Aorta (tissue), 5 donors: Measurements from ENCODE around the gene USP37. TPM values are rescaled to one million over a fixed set of nuclear protein-coding genes. Genes with fewer than 3 reads are reported as not detected.

Experiments
- ATAC-seq: fragments of 200-7000 bp; cut with Tn5 transposase; one replicate; pipeline ENCODE4 v1.9.1; 2022; ENCODE audit warnings: moderate library complexity; ENCODE audit not compliant: low FRiP score
- DNase-seq, 2 donors: peaks; one replicate each; pipeline ENCODE4 v3.0.0-alpha.2; 2020
- H3K27ac ChIP-seq, 2 donors: one replicate each; pipeline ENCODE4 v1.5.1; 2013; ENCODE audit warnings: low read length in 2 of 2, mild to moderate bottlenecking in 2 of 2, moderate library complexity in 2 of 2, control low read depth in 1 of 2, inconsistent platforms in 1 of 2, low read depth in 1 of 2
- H3K27me3 ChIP-seq, 2 donors: one replicate each; pipeline ENCODE4 v1.6.1; 2013; ENCODE audit warnings: control low read depth in 1 of 2, low read length in 1 of 2, mild to moderate bottlenecking in 1 of 2, moderate library complexity in 1 of 2; ENCODE audit not compliant: insufficient read depth in 2 of 2, control insufficient read depth in 1 of 2
- H3K36me3 ChIP-seq, 2 donors: one replicate each; pipeline ENCODE4 v1.6.1; 2013; ENCODE audit warnings: control low read depth in 1 of 2, low read length in 1 of 2, mild to moderate bottlenecking in 1 of 2; ENCODE audit not compliant: insufficient read depth in 2 of 2, control insufficient read depth in 1 of 2
- H3K4me1 ChIP-seq, 2 donors: one replicate each; pipeline ENCODE4 v1.6.1; 2013; ENCODE audit warnings: low read length in 2 of 2, control low read depth in 1 of 2, mild to moderate bottlenecking in 1 of 2, moderate library complexity in 1 of 2; ENCODE audit not compliant: insufficient read depth in 2 of 2, control insufficient read depth in 1 of 2
- H3K4me3 ChIP-seq, 2 donors: one replicate each; pipeline ENCODE4 v1.5.1; 2013; ENCODE audit warnings: low read length in 2 of 2, control low read depth in 1 of 2, mild to moderate bottlenecking in 1 of 2
- H3K9me3 ChIP-seq: one replicate; pipeline ENCODE4 v1.6.1; 2013; ENCODE audit warnings: mild to moderate bottlenecking, low read length; ENCODE audit not compliant: control insufficient read depth
- WGBS, 2 donors: extraction: QIAGEN DNeasy Blood & Tissue Kit; methylation state at CpG; one replicate each; pipeline ENCODE4 v1.1.7; 2013; 5-methylcytosine and 5-hydroxymethylcytosine counted together
- intact Hi-C, 2 donors: fragments of 100-400 bp; cut with DNase I; formaldehyde crosslinking; loops; one replicate each; pipeline versions ENCODE4 v1.14.2 to v1.15.0; 2022
- polyA plus RNA-seq, 2 donors: library from polyadenylated mRNA; stranded (reverse); fragments of 200-250 nt; gene quantifications; one replicate each; pipeline ENCODE4 v1.2.3, GENCODE V29; 2013
- total RNA-seq, 2 donors: library from RNA; stranded (reverse); fragmentation: NEBNext Ultra II Directional; extraction: Animal tissue kit (Norgen Biotek cat#: 25700); gene quantifications; one replicate each; pipeline ENCODE4 v1.2.1, GENCODE V29; 2021
- donor health status: healthy with polysubstance abuse.
- donor health status: Bipolar disorder and iron deficiency.
- donor health status: DM: no; HTN: no; CAD: no.
- donor health status: DM: no; HTN: no; CAD: no.
- donor health status: DM: yes; HTN: yes; CAD: no.

The USP37 gene
- total and polyA plus RNA-seq, 4 donors, result 1.5 to 22.2 (median 7.8) TPM

DNA sequence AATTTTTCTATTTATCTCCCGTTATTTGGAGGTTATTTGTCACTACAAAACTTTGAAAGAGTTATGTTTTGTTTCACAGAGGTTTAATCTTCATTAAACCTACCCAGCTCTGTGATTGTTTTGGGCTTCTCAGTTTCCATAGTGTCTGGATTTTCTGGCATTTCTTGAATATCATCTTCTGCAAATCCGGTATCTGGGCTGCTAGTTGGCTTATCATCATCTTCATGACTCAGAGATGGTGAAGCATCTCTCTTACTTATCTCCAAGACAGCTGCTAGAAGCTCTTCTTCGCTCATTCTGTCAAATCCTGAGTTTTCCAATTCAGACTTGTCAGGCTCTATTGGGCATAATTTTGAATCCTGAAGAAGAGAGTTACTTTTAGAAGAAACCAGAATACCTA, 93.6 kb downstream of the USP37 start:
- no peaks in the 10 kb centered on the region for H3K9me3 ChIP-seq
- H3K27ac ChIP-seq, result no peak overlapping the region
- H3K4me3 ChIP-seq, result no peak overlapping the region
- ATAC-seq (no peak), DNase-seq (no peak)
- intact Hi-C loops, result no loop called here
- no peaks in the 10 kb centered on the region for H3K27me3 ChIP-seq
- H3K4me1 ChIP-seq, result no peaks in the 10 kb centered on the region
- WGBS, 2 donors, result 89 to 90% methylated on average over 3 of the region's 3 CpGs
- H3K36me3 ChIP-seq, result peaks cover 4 to 8% of the 10 kb centered on the region in 2 donors

DNA sequence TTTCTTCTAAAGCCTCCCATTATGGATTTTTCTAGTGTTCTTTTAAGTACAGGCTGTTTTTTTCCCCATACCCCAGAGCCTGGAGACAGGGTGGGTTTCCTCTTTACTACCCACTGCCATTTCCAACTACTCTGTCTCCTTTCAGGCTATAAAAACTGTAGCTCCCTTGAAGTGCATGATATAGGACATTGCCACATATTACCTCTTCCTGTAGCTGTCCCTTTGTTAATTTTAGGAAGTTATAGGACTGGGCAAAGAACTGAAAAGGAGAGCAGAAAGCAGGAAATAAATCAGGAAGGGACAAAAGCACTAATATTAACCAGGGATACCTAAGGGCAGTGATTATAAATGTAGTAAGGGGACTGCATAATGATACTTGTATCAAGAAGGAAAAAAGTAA, 95.2 kb downstream of the USP37 start:
- Histone ChIP-seq H3K4me3 (no peak overlapping the region), H3K27me3 (no peaks in the 10 kb centered on the region), H3K9me3 (no peaks in the 10 kb centered on the region), H3K36me3 (peaks cover 2 to 4% of the 10 kb centered on the region in 2 donors), H3K4me1 (no peaks in the 10 kb centered on the region), H3K27ac (no peak overlapping the region)
- DNase-seq (no peak), ATAC-seq (no peak)
- intact Hi-C loops, result no loop called here

DNA sequence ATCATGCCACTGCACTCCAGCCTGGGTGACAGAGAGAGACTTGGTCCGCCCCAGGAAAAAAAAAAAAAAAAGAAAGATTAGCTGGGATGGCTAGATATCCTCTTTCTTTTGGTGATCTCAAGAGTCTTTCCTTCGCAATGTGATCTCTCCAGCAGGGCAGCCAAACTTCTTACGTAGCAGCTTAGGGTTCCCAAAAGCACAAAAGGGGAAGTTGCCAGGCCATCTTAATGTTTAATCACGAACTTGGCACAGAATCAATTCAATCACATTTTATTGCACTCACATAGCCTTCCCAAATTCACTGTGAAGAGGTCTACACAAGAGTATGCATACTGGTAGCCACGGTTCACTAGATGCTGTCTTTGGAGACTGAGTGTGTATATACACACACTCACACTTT, 96.2 kb downstream of the USP37 start:
- no peaks in the 10 kb centered on the region for H3K9me3 ChIP-seq
- peak in 1 of 2 donors; percentile 51 for DNase-seq
- H3K27ac ChIP-seq, result no peak overlapping the region
- 86 to 88% methylated on average over 5 of the region's 5 CpGs for WGBS, 2 donors
- no peaks in the 10 kb centered on the region for H3K4me1 ChIP-seq
- ATAC-seq, result no peak
- intact Hi-C loops, result no loop called here
- no peak overlapping the region for H3K4me3 ChIP-seq
- H3K27me3 ChIP-seq, result no peaks in the 10 kb centered on the region
- H3K36me3 ChIP-seq, result peaks cover 2 to 4% of the 10 kb centered on the region in 2 donors

DNA sequence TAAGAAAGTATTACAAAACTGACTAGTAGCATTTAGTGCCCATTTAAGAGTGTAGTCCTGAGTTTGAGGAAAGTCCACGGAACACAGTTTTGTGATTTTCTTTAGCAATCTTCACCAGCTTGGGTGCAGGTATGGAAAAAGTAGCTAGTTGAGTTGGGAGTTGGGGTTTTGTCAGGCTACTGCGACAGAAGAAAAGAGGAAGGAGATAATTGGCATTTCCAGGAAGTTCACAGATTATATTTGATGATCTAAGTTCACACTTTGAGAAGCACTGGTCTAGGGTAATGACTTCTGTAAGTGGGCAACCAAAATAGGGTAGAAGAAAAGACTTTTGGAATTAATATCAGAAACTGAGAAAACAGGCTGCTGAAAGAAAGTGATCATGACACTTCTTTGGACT, 97.1 kb downstream of the USP37 start:
- no peaks in the 10 kb centered on the region for H3K9me3 ChIP-seq
- H3K4me1 ChIP-seq, result no peaks in the 10 kb centered on the region
- H3K27ac ChIP-seq, result no peak overlapping the region
- H3K4me3 ChIP-seq, result no peak overlapping the region
- intact Hi-C loops, result no loop called here
- no peaks in the 10 kb centered on the region for H3K27me3 ChIP-seq
- WGBS, 2 donors, result 94 to 96% methylated on average over 2 of the region's 2 CpGs
- peaks cover 2 to 4% of the 10 kb centered on the region in 2 donors for H3K36me3 ChIP-seq
- ATAC-seq, result no peak
- no peak for DNase-seq

DNA sequence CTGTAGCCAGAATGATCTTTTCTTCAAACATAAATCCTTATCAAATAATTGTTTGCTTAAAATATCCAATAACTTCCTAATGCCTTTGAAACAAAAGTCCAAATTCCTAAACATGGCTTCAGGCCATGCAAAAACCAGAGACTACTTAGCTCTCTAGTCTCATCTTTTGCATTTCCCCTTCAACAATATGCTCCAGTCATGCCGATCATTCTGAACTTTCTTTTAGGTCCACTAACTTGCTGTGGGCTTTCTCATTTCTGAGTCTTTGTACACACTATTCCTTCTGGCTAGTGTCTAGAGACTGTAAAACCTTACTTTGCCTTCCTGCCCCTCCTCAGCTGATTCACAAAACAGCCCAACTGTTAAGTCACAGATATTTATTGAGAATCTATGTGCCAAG, 97.7 kb downstream of the USP37 start:
- DNase-seq, result no peak
- WGBS, 2 donors, result 0% methylated on average over 1 of the region's 1 CpG
- intact Hi-C loops, result no loop called here
- H3K36me3 ChIP-seq, result peaks cover 2 to 4% of the 10 kb centered on the region in 2 donors
- H3K4me1 ChIP-seq, result no peaks in the 10 kb centered on the region
- no peak for ATAC-seq
- no peak overlapping the region for H3K4me3 ChIP-seq
- H3K27ac ChIP-seq, result no peak overlapping the region
- no peaks in the 10 kb centered on the region for H3K9me3 ChIP-seq
- no peaks in the 10 kb centered on the region for H3K27me3 ChIP-seq

DNA sequence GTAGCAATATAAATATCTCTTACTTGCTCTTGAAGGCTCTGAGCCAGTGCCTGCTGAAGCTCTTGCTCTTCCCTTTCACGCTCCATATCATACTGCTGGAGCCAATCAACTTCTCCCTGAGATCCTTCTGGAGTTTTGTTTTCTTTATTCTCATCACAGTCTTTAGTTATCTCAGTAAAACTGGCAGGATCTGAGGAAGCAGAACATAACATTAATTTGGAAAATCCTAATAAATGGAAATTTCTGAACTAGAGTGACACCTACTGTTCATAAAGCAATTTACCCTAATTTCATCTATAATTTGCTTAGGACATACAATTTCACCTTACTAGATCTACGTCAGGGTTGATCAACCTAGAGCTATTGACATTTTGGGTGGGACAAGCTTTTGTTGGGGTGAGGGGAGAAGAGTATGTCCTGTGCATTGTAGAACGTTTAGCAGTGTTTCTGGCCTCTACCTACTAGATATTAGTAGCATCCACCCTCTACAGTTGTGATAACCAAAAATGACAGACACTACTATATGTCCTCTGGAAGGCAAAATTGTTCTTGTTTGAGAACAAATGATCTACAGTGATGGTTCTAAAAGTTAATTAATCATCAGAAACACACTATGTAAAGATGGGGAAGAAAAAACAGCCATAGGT, 102.0 kb downstream of the USP37 start:
- Histone ChIP-seq H3K9me3 (no peaks in the 10 kb centered on the region), H3K27me3 (no peaks in the 10 kb centered on the region), H3K4me3 (no peak overlapping the region), H3K4me1 (no peaks in the 10 kb centered on the region), H3K27ac (no peak overlapping the region), H3K36me3 (peaks cover 0 to under 1% of the 10 kb centered on the region in 2 donors)
- intact Hi-C loops, result loop anchor here (2.0 to 10.0 kb wide), 6 partner anchors 59 to 279 kb away; partner anchors contain the start of genes AAMP (in 2 of the 2) and PNKD (in 2 of the 2)
- WGBS, 2 donors, result 26 to 28% methylated on average over 3 of the region's 3 CpGs
- DNase-seq, result no peak
- ATAC-seq, result peak; percentile 48

DNA sequence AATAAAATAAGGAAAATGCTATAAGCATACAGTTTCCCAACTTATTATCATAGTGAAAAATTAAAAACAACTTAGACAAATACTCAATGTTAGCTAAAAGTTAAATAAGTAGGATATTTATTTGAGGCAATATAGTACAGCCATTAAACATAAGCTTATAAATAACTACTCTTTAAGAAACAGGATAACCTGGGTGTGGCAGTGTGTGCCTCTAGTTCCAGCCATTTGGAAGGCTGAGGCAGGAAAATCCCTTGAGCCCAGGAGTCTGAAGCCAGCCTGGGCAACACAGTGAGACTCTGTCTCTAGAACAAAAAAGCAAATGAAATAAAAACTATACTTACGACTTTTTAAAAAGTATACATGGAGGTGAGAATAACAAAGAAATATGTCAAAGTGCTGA, 109.6 kb downstream of the USP37 start:
- no peak overlapping the region for H3K4me3 ChIP-seq
- no peaks in the 10 kb centered on the region for H3K9me3 ChIP-seq
- ATAC-seq, result no peak
- no peaks in the 10 kb centered on the region for H3K4me1 ChIP-seq
- 88 to 97% methylated on average over 1 of the region's 1 CpG for WGBS, 2 donors
- intact Hi-C loops, result no loop called here
- no peak overlapping the region for H3K27ac ChIP-seq
- H3K27me3 ChIP-seq, result no peaks in the 10 kb centered on the region
- DNase-seq, result no peak
- H3K36me3 ChIP-seq, result peaks cover 0 to 13% of the 10 kb centered on the region in 2 donors

DNA sequence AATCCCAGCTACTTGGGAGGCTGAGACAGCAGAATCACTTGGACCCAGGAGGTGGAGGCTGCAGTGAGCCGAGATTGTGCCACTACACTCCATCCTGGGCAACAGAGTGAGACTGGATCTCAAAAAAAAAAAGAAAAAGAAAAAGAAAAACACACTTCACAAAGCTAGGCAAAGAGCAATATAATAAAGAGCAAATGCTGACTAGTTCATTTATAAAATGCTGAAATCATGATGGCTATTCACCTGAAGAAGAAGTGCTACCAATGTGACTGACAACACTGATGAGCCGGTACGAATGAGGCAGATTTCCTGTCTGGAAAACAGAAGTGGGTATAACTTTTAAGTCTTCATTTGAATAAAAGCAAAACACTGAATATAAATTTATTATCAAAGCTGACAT, 111.3 kb downstream of the USP37 start:
- H3K27ac ChIP-seq, result no peak overlapping the region
- WGBS, 2 donors, result 95% methylated on average over 3 of the region's 3 CpGs
- ATAC-seq, result no peak
- intact Hi-C loops, result no loop called here
- no peaks in the 10 kb centered on the region for H3K27me3 ChIP-seq
- H3K4me1 ChIP-seq, result no peaks in the 10 kb centered on the region
- peaks cover 0 to 13% of the 10 kb centered on the region in 2 donors for H3K36me3 ChIP-seq
- H3K9me3 ChIP-seq, result no peaks in the 10 kb centered on the region
- no peak for DNase-seq
- H3K4me3 ChIP-seq, result no peak overlapping the region

DNA sequence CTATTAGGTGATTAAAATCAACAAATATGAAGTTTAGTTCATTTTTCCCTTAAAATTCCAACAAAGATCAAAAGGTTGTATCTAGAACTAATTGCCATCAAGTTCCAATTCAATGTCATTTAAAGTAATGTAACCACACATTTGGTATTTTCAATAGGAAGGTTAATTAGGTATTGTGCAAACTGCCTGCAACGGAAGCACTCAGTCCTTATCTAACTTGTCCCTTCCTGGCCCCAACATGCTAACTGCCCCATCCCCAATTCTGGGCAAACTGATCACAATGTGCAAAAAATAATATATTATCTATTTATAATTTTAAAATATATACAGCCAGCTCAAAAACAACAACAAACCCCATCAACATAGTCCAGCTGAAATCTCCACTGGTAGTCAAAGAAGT, 116.1 kb downstream of the USP37 start:
- H3K36me3 ChIP-seq, result peaks cover 0 to 13% of the 10 kb centered on the region in 2 donors
- no peak overlapping the region for H3K27ac ChIP-seq
- 84 to 87% methylated on average over 1 of the region's 1 CpG for WGBS, 2 donors
- no peaks in the 10 kb centered on the region for H3K4me1 ChIP-seq
- H3K9me3 ChIP-seq, result no peaks in the 10 kb centered on the region
- no peak for DNase-seq
- H3K27me3 ChIP-seq, result no peaks in the 10 kb centered on the region
- intact Hi-C loops, result no loop called here
- H3K4me3 ChIP-seq, result no peak overlapping the region
- ATAC-seq, result no peak
